Keratinocyte (primary cell): ENCODE data around the gene MXRA7. TPM values are rescaled to one million over a fixed set of nuclear protein-coding genes. Genes with fewer than 3 reads are reported as not detected.
"Not testable (repeated sequence)": the region's sequence is repeated elsewhere in the genome, so short reads cannot be mapped to it uniquely, and the experiment has no call there.

Experiments used
- DNase-seq: peaks from one replicate; pipeline ENCODE4 v3.0.0-alpha.2; 2011; ENCODE audit warnings: low read depth, missing footprints, low spot score
- FAIRE-seq: peaks from 2 replicates; lab custom pipeline; 2011; peaks lifted over from hg19 to GRCh38; lab: Jason Lieb, UNC
- H2AFZ ChIP-seq: 2 replicates; pipeline ENCODE4 v1.6.0; 2012; ENCODE audit warnings: low read length, control low read depth, inconsistent platforms; ENCODE audit not compliant: control insufficient read depth
- H3K27ac ChIP-seq: 2 replicates; pipeline ENCODE4 v1.5.1; 2011; ENCODE audit warnings: low read length; ENCODE audit not compliant: control insufficient read depth, insufficient read depth
- H3K27me3 ChIP-seq: 3 replicates; pipeline ENCODE4 v1.6.0; 2011; ENCODE audit warnings: low read length; ENCODE audit not compliant: control insufficient read depth, insufficient read depth; ENCODE audit errors: extremely low read depth
- H3K36me3 ChIP-seq, 2 experiments: 2 replicates in 1 of 2; 3 replicates in 1 of 2; pipeline ENCODE4 v1.5.1; 2011; ENCODE audit warnings: low read length in 2 of 2, mild to moderate bottlenecking in 1 of 2; ENCODE audit not compliant: control insufficient read depth in 2 of 2, insufficient read depth in 2 of 2; ENCODE audit errors: extremely low read depth in 1 of 2
- H3K4me1 ChIP-seq: 3 replicates; pipeline ENCODE4 v1.5.1; 2011; ENCODE audit warnings: low read length; ENCODE audit not compliant: control insufficient read depth, insufficient read depth; ENCODE audit errors: extremely low read depth
- H3K4me2 ChIP-seq: 3 replicates; pipeline ENCODE4 v1.6.0; 2011; ENCODE audit warnings: low read depth, low read length; ENCODE audit not compliant: control insufficient read depth, insufficient read depth; ENCODE audit errors: extremely low read depth
- H3K4me3 ChIP-seq, 3 experiments: fragments of 200-600 bp in 1 of 3; sonication (generic) in 1 of 3; 2 replicates in 2 of 3; 3 replicates in 1 of 3; pipeline ENCODE4 v1.5.1; 2011 to 2016; ENCODE audit warnings: low read length in 3 of 3, mild to moderate bottlenecking in 3 of 3, control low read depth in 2 of 3, inconsistent platforms in 1 of 3, low read depth in 1 of 3, mixed read lengths in 1 of 3, mixed run types in 1 of 3, moderate library complexity in 1 of 3; ENCODE audit not compliant: control insufficient read depth in 2 of 3, insufficient read depth in 2 of 3; ENCODE audit errors: extremely low read depth in 1 of 3
- H3K79me2 ChIP-seq: 2 replicates; pipeline ENCODE4 v1.6.0; 2012; ENCODE audit warnings: low read length; ENCODE audit not compliant: control insufficient read depth, insufficient read depth
- H3K9ac ChIP-seq: 3 replicates; pipeline ENCODE4 v1.6.0; 2011; ENCODE audit warnings: low read length; ENCODE audit not compliant: control insufficient read depth, insufficient read depth; ENCODE audit errors: extremely low read depth
- H3K9me1 ChIP-seq: 3 replicates; pipeline ENCODE4 v1.6.0; 2011; ENCODE audit warnings: low read length; ENCODE audit not compliant: control insufficient read depth, insufficient read depth; ENCODE audit errors: extremely low read depth
- H3K9me3 ChIP-seq: 2 replicates; pipeline ENCODE4 v1.5.1; 2012; ENCODE audit warnings: low read depth, low read length; ENCODE audit not compliant: control insufficient read depth
- H4K20me1 ChIP-seq: 3 replicates; pipeline ENCODE4 v1.6.0; 2011; ENCODE audit warnings: low read length; ENCODE audit not compliant: control insufficient read depth, insufficient read depth; ENCODE audit errors: extremely low read depth
- CTCF ChIP-seq, 3 experiments: IDR thresholded peaks in 1 of 3; conservative IDR thresholded peaks in 1 of 3; optimal IDR thresholded peaks in 1 of 3; 2 replicates in 2 of 3; 3 replicates in 1 of 3; pipeline versions ENCODE3 to v1.5.1; 2011; ENCODE audit warnings: low read length in 3 of 3, mild to moderate bottlenecking in 3 of 3, moderate library complexity in 2 of 3, control low read depth in 1 of 3, inconsistent platforms in 1 of 3; ENCODE audit not compliant: insufficient read depth in 2 of 3; ENCODE audit errors: extremely low read depth in 1 of 3
- EZH2 ChIP-seq: IDR thresholded peaks from one replicate; pipeline ENCODE4 v1.6.1; 2012; ENCODE audit warnings: inconsistent platforms, mild to moderate bottlenecking, low read length, moderate library complexity
- dilution Hi-C: fragments of 300-500 bp; cut with MboI; formaldehyde crosslinking; loops from one replicate; pipeline ENCODE4 v1.7.0; 2020; ENCODE audit warnings: low sequenced_read_pairs; ENCODE audit not compliant: extremely low pct_ligation_motif_present
- polyA plus RNA-seq, 5 experiments: library from polyadenylated mRNA; depleted of rRNA in 3 of 5; stranded (reverse) in 3 of 5; stranded (forward) in 1 of 5; unstranded in 1 of 5; fragments of >200 nt; gene quantifications; 1 replicate in 1 of 5; 2 replicates in 3 of 5; 3 replicates in 1 of 5; pipeline versions ENCODE4 v1.2.1 to v1.2.3, GENCODE V29; 2011 to 2012; ENCODE audit warnings: missing spikeins in 2 of 5, low read depth in 1 of 5, low replicate concordance in 1 of 5

Gene MXRA7
- polyA plus RNA-seq, 1 donor (not counting 4 experiments of a cell fraction or from before 2014, with no cell fraction given), result 118 TPM

GRCh38 chr17:76747716-76748363 is 37.1 kb upstream of the MXRA7 start:
- Histone ChIP-seq H3K79me2 (no peaks in the 10 kb centered on the region), H3K9me3 (no peaks in the 10 kb centered on the region), H3K27me3 (no peaks in the 10 kb centered on the region), H3K27ac (no peak overlapping the region), H3K9me1 (no peaks in the 10 kb centered on the region), H2AFZ (no peak overlapping the region), H3K4me2 (no peak overlapping the region), H3K4me1 (peaks cover 4% of the 10 kb centered on the region), H3K9ac (no peak overlapping the region), H3K4me3 (no peak overlapping the region), H3K36me3 (peaks cover 6 to 8% of the 10 kb centered on the region in 2 experiments), H4K20me1 (no peaks in the 10 kb centered on the region)
- no peak for DNase-seq
- TF ChIP-seq CTCF (optimal IDR thresholded peaks at IDR 0.05 in 1 of 3, IDR thresholded peaks at IDR 0.05 in 1 of 3, conservative IDR thresholded peaks at IDR 0.05 in 1 of 3; ENCODE audit: extremely low read depth in 1 of 3, insufficient read depth in 2 of 3, low read length in 3 of 3), result no peak
- TF ChIP-seq EZH2, result no peak
- dilution Hi-C loops, result no loop called here
- no peak for FAIRE-seq

GRCh38 chr17:76745785-76746184 is 35.0 kb upstream of the MXRA7 start:
- H3K79me2 ChIP-seq, FAIRE-seq, H3K4me1 ChIP-seq, H3K9me1 ChIP-seq, H3K9me3 ChIP-seq, H3K27ac ChIP-seq, H3K4me2 ChIP-seq, H3K9ac ChIP-seq, H2AFZ ChIP-seq, H3K27me3 ChIP-seq, DNase-seq, H3K36me3 ChIP-seq, H3K4me3 ChIP-seq, H4K20me1 ChIP-seq, dilution Hi-C loops: not testable (repeated sequence)

GRCh38 chr17:76744747-76745146 is 34.0 kb upstream of the MXRA7 start:
- no peak for DNase-seq
- Histone ChIP-seq H3K27me3 (no peaks in the 10 kb centered on the region), H3K36me3 (peaks cover 8% of the 10 kb centered on the region in 2 experiments), H3K9me1 (peaks cover 2% of the 10 kb centered on the region), H3K4me2 (no peak overlapping the region), H3K9ac (no peak overlapping the region), H3K79me2 (no peaks in the 10 kb centered on the region), H3K9me3 (no peaks in the 10 kb centered on the region), H3K4me1 (peaks cover 2% of the 10 kb centered on the region), H2AFZ (no peak overlapping the region), H3K27ac (no peak overlapping the region), H4K20me1 (no peaks in the 10 kb centered on the region), H3K4me3 (no peak overlapping the region)
- TF ChIP-seq CTCF (optimal IDR thresholded peaks at IDR 0.05 in 1 of 3, IDR thresholded peaks at IDR 0.05 in 1 of 3, conservative IDR thresholded peaks at IDR 0.05 in 1 of 3; ENCODE audit: extremely low read depth in 1 of 3, insufficient read depth in 2 of 3, low read length in 3 of 3), result no peak
- TF ChIP-seq EZH2, result no peak
- FAIRE-seq, result no peak
- dilution Hi-C loops, result no loop called here
